ENCODE data around the gene SLAMF6. TPM values are rescaled to one million over a fixed set of nuclear protein-coding genes. Genes with fewer than 3 reads are reported as not detected.
"Not testable (repeated sequence)": the region's sequence is repeated elsewhere in the genome, so short reads cannot be mapped to it uniquely, and the experiment has no call there.

SLAMF6 gene
- polyA plus RNA-seq (2013, experiment 1 of 2; ENCODE audit: insufficient read length) = not detected
- polyA plus RNA-seq (2013, experiment 2 of 2; ENCODE audit: insufficient read length) = not detected

- no peak for DNase-seq
Measured at GRCh38 chr1:160522622-160523345, at the start of gene SLAMF6. SLAMF6 (minus strand) TSS chr1:160523255; CDS start chr1:160523192, 63 bp downstream.

- no peak for DNase-seq
Measured at GRCh38 chr1:160570840-160571239, 47.8 kb upstream of the SLAMF6 start.

GRCh38 chr1:160569806-160570205 lies 46.8 kb upstream of the SLAMF6 start:
- DNase-seq = no peak

- no peak for DNase-seq
Measured at GRCh38 chr1:160567858-160568682, 45.0 kb upstream of the SLAMF6 start.

GRCh38 chr1:160567341-160567740 lies 44.3 kb upstream of the SLAMF6 start:
- DNase-seq = no peak

- DNase-seq = no peak
Measured at GRCh38 chr1:160565564-160565963, 42.5 kb upstream of the SLAMF6 start.

- not testable (repeated sequence) for DNase-seq
Measured at GRCh38 chr1:160563230-160563629, 40.2 kb upstream of the SLAMF6 start.

GRCh38 chr1:160562745-160563144 lies 39.7 kb upstream of the SLAMF6 start:
- not testable (repeated sequence) for DNase-seq

GRCh38 chr1:160560806-160561205 lies 37.8 kb upstream of the SLAMF6 start:
- no peak for DNase-seq

GRCh38 chr1:160560045-160560705 lies 37.1 kb upstream of the SLAMF6 start:
- DNase-seq = no peak

- DNase-seq = not testable (repeated sequence)
Measured at GRCh38 chr1:160559437-160559836, 36.4 kb upstream of the SLAMF6 start.

- no peak for DNase-seq
Measured at GRCh38 chr1:160558660-160559380, 35.8 kb upstream of the SLAMF6 start.

GRCh38 chr1:160553778-160554177 lies 30.7 kb upstream of the SLAMF6 start:
- no peak for DNase-seq

GRCh38 chr1:160552425-160552824 lies 29.4 kb upstream of the SLAMF6 start:
- no peak for DNase-seq

GRCh38 chr1:160550572-160551034 lies 27.5 kb upstream of the SLAMF6 start:
- DNase-seq = no peak

- DNase-seq = no peak
Measured at GRCh38 chr1:160549665-160550006, 26.6 kb upstream of the SLAMF6 start.

- DNase-seq = no peak
Measured at GRCh38 chr1:160548960-160549664, 26.1 kb upstream of the SLAMF6 start.

- no peak for DNase-seq
Measured at GRCh38 chr1:160548183-160548582, 25.1 kb upstream of the SLAMF6 start.

- DNase-seq = no peak
Measured at GRCh38 chr1:160547422-160547821, 24.4 kb upstream of the SLAMF6 start.

GRCh38 chr1:160546942-160547341 lies 23.9 kb upstream of the SLAMF6 start:
- no peak for DNase-seq

- DNase-seq = no peak
Measured at GRCh38 chr1:160544647-160545046, 21.6 kb upstream of the SLAMF6 start.
